Neuronal stem cell (in vitro differentiated cells): ENCODE measurements around the gene C4orf54.

Experiments used
- DNase-seq: peaks from one replicate; pipeline ENCODE4 v3.0.0-alpha.2; 2013; ENCODE audit warnings: low spot score
- H2AFZ ChIP-seq: one replicate; pipeline ENCODE4 v1.6.1; 2013; ENCODE audit warnings: mild to moderate bottlenecking, low read length, inconsistent platforms
- H2AK5ac ChIP-seq: 2 replicates; pipeline ENCODE4 v1.6.1; 2013; ENCODE audit warnings: low read depth, mild to moderate bottlenecking, inconsistent platforms, low read length, moderate library complexity, mixed read lengths
- H2BK120ac ChIP-seq: 2 replicates; pipeline ENCODE4 v1.6.1; 2013; ENCODE audit warnings: low read depth, mild to moderate bottlenecking, inconsistent platforms, low read length, moderate library complexity, mixed read lengths
- H2BK12ac ChIP-seq: one replicate; pipeline ENCODE4 v1.6.1; 2013; ENCODE audit warnings: low read length, inconsistent platforms
- H2BK15ac ChIP-seq: 2 replicates; pipeline ENCODE4 v1.6.1; 2013; ENCODE audit warnings: mild to moderate bottlenecking, low read length, inconsistent platforms, mixed read lengths
- H2BK5ac ChIP-seq: one replicate; pipeline ENCODE4 v1.6.1; 2013; ENCODE audit warnings: inconsistent platforms, mild to moderate bottlenecking, low read length, moderate library complexity
- H3K14ac ChIP-seq: one replicate; pipeline ENCODE4 v1.6.1; 2013; ENCODE audit warnings: low read length, inconsistent platforms
- H3K18ac ChIP-seq: 2 replicates; pipeline ENCODE4 v1.6.1; 2013; ENCODE audit warnings: low read length, inconsistent platforms
- H3K23ac ChIP-seq: 2 replicates; pipeline ENCODE4 v1.6.1; 2013; ENCODE audit warnings: low read depth, mild to moderate bottlenecking, mixed read lengths, low read length, inconsistent platforms; ENCODE audit not compliant: poor library complexity
- H3K27ac ChIP-seq: replicated peaks from 3 replicates; pipeline ENCODE4 v1.5.1; 2013; ENCODE audit warnings: low read length, inconsistent platforms
- H3K27me3 ChIP-seq, 3 experiments: 2 replicates each; pipeline ENCODE4 v1.6.1; 2013; ENCODE audit warnings: low read length in 3 of 3, mild to moderate bottlenecking in 2 of 3, inconsistent platforms in 1 of 3, low read depth in 1 of 3, mixed read lengths in 1 of 3, moderate library complexity in 1 of 3; ENCODE audit not compliant: control insufficient read depth in 3 of 3, insufficient read depth in 3 of 3
- H3K36me3 ChIP-seq, 2 donors: replicated peaks in 1 of 2; 2 replicates each; pipeline ENCODE4 v1.6.1; 2013; ENCODE audit warnings: low read length in 2 of 2; ENCODE audit not compliant: control insufficient read depth in 2 of 2, insufficient read depth in 2 of 2
- H3K4ac ChIP-seq: 2 replicates; pipeline ENCODE4 v1.6.1; 2013; ENCODE audit warnings: inconsistent platforms, mild to moderate bottlenecking, low read length, moderate library complexity
- H3K4me1 ChIP-seq, 2 donors: 1 replicate in 1 of 2; 2 replicates in 1 of 2; pipeline ENCODE4 v1.6.1; 2013; ENCODE audit warnings: low read length in 2 of 2, low read depth in 1 of 2; ENCODE audit not compliant: control insufficient read depth in 2 of 2, insufficient read depth in 1 of 2
- H3K4me2 ChIP-seq: one replicate; pipeline ENCODE4 v1.6.1; 2013; ENCODE audit warnings: mild to moderate bottlenecking, low read length, inconsistent platforms; ENCODE audit not compliant: insufficient read depth, poor library complexity, severe bottlenecking
- H3K4me3 ChIP-seq, 2 donors: 2 replicates each; pipeline ENCODE4 v1.5.1; 2013; ENCODE audit warnings: low read length in 2 of 2, mild to moderate bottlenecking in 2 of 2, inconsistent platforms in 1 of 2, moderate library complexity in 1 of 2
- H3K79me1 ChIP-seq: one replicate; pipeline ENCODE4 v1.6.1; 2013; ENCODE audit warnings: low read depth, mild to moderate bottlenecking, inconsistent platforms, low read length, moderate library complexity
- H3K9ac ChIP-seq: one replicate; pipeline ENCODE4 v1.6.1; 2013; ENCODE audit warnings: mild to moderate bottlenecking, low read depth, low read length, inconsistent platforms; ENCODE audit not compliant: poor library complexity
- H3K9me3 ChIP-seq, 2 donors: replicated peaks in 1 of 2; 2 replicates each; pipeline versions ENCODE3 to v1.6.1; 2013; ENCODE audit warnings: low read length in 2 of 2, mild to moderate bottlenecking in 2 of 2, inconsistent platforms in 1 of 2, low read depth in 1 of 2, mixed read lengths in 1 of 2, moderate library complexity in 1 of 2; ENCODE audit not compliant: control insufficient read depth in 2 of 2, insufficient read depth in 1 of 2
- H4K8ac ChIP-seq: one replicate; pipeline ENCODE4 v1.6.1; 2013; ENCODE audit warnings: low read depth, mild to moderate bottlenecking, inconsistent platforms, low read length, moderate library complexity
- H4K91ac ChIP-seq: one replicate; pipeline ENCODE4 v1.6.1; 2013; ENCODE audit warnings: low read length, low read depth, mild to moderate bottlenecking, inconsistent platforms; ENCODE audit not compliant: poor library complexity
- WGBS, 2 donors: extraction: QIAGEN DNeasy Blood & Tissue Kit; methylation state at CpG; one replicate each; pipeline ENCODE4 v1.1.7; 2013; ENCODE audit warnings: missing lambda C conversion rate in 2 of 2, mixed read lengths in 1 of 2; ENCODE audit not compliant: insufficient read length in 2 of 2, insufficient replicate concordance in 1 of 2; ENCODE audit errors: extremely low coverage in 2 of 2; 5-methylcytosine and 5-hydroxymethylcytosine counted together

C4orf54 gene

GRCh38 chr4:99612704-99613103 is 44.9 kb downstream of the C4orf54 start:
- DNase-seq = no peak
- H2BK15ac ChIP-seq = no peak overlapping the region
- no peak overlapping the region for H2AK5ac ChIP-seq
- no peak overlapping the region for H3K18ac ChIP-seq
- H3K27me3 ChIP-seq = no peaks in the 10 kb centered on the region
- H3K4me2 ChIP-seq = no peak overlapping the region
- H3K36me3 ChIP-seq = peaks cover 0 to 30% of the 10 kb centered on the region in 2 donors
- no peak overlapping the region for H3K14ac ChIP-seq
- no peak overlapping the region for H4K8ac ChIP-seq
- no peak overlapping the region for H4K91ac ChIP-seq
- no peak overlapping the region for H2BK12ac ChIP-seq
- H3K9me3 ChIP-seq = no peaks in the 10 kb centered on the region
- no peak overlapping the region for H2AFZ ChIP-seq
- no peaks in the 10 kb centered on the region for H3K4me1 ChIP-seq
- H3K79me1 ChIP-seq = no peaks in the 10 kb centered on the region
- no peak overlapping the region for H2BK120ac ChIP-seq
- no CpG with 5 or more reads among the region's 5 CpGs for WGBS, 2 donors
- no peak overlapping the region for H3K9ac ChIP-seq
- H3K4ac ChIP-seq = no peak overlapping the region
- H3K4me3 ChIP-seq = no peak overlapping the region
- H2BK5ac ChIP-seq = no peak overlapping the region
- H3K23ac ChIP-seq = no peak overlapping the region
- no peak overlapping the region for H3K27ac ChIP-seq

DNA sequence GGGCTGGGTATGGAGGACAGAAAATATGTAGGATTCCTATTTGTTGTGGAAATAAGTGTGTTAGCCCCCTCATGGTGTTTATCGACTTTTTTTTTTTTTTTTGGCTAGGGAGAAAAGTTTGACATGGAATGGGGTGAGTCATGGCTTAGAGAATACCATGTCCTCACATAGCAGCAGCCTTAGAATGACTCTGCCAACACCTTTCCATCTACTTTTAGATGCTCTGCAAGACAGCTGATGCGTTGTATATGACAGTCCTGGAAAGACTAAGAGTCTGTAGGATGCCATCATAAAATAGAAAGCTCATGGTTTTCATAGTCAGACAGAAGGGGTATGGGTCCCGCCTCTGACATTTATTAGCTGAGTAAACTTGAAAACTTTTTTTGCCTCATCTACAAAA is 45.3 kb downstream of the C4orf54 start:
- WGBS, 2 donors = no CpG with 5 or more reads among the region's 3 CpGs
- H2BK5ac ChIP-seq = no peak overlapping the region
- H2BK120ac ChIP-seq = no peak overlapping the region

DNA sequence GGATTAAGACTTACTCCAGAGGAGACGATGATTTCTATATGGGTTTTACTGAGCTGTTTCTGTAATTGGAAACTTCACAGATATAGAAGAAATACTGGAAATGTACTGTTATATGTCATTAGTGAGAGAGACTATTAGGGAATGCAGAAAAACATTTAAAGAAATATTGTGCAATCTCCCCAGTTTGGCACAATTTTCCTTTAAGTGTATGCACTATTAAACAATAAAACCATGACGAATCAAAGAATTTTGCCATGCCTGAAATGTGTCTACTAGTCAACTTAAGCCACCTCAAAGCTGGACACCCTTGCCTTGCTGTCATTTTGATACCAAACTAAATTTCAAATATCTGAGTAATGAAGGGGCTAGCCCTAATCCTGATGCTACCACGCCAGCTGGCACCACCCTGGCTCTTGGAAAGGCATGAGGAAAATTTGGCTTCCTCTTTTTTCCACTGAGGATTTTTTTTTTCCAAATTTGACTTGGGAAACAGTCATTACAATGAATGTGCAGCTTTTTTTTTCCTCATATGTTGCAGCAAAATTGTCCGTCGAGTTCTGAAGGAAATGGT is 46.9 kb downstream of the C4orf54 start:
- Histone ChIP-seq H2BK12ac (no peak overlapping the region), H3K23ac (no peak overlapping the region), H3K18ac (no peak overlapping the region), H3K27ac (no peak overlapping the region), H3K27me3 (no peaks in the 10 kb centered on the region), H3K4me2 (no peak overlapping the region), H2AK5ac (no peak overlapping the region), H4K8ac (no peak overlapping the region), H2AFZ (no peak overlapping the region), H3K4me1 (no peaks in the 10 kb centered on the region), H3K4me3 (no peak overlapping the region), H3K4ac (no peak overlapping the region), H2BK120ac (no peak overlapping the region), H3K36me3 (peaks cover 0 to 46% of the 10 kb centered on the region in 2 donors), H3K9me3 (no peaks in the 10 kb centered on the region), H3K79me1 (no peaks in the 10 kb centered on the region), H3K14ac (no peak overlapping the region), H2BK5ac (no peak overlapping the region), H3K9ac (no peak overlapping the region), H2BK15ac (no peak overlapping the region), H4K91ac (no peak overlapping the region)
- DNase-seq = no peak
- WGBS, 2 donors = no CpG with 5 or more reads among the region's 5 CpGs

More for the DNA sequence above, 45.3 kb downstream of the C4orf54 start:
- Histone ChIP-seq H3K9ac (no peak overlapping the region), H3K36me3 (peaks cover 0 to 34% of the 10 kb centered on the region in 2 donors), H3K4me1 (no peaks in the 10 kb centered on the region), H3K14ac (no peak overlapping the region), H3K79me1 (no peaks in the 10 kb centered on the region), H3K23ac (no peak overlapping the region), H3K4ac (no peak overlapping the region), H3K27ac (no peak overlapping the region), H2BK15ac (no peak overlapping the region), H3K4me3 (no peak overlapping the region), H3K27me3 (no peaks in the 10 kb centered on the region), H2AFZ (no peak overlapping the region), H4K8ac (no peak overlapping the region), H2BK12ac (no peak overlapping the region), H3K18ac (no peak overlapping the region), H3K9me3 (no peaks in the 10 kb centered on the region), H2AK5ac (no peak overlapping the region), H3K4me2 (no peak overlapping the region), H4K91ac (no peak overlapping the region)
- DNase-seq = no peak

- Histone ChIP-seq H2BK5ac (no peak overlapping the region), H3K36me3 (peaks cover 0 to 43% of the 10 kb centered on the region in 2 donors), H2AK5ac (no peak overlapping the region), H2BK15ac (no peak overlapping the region), H3K14ac (no peak overlapping the region), H3K4me2 (no peak overlapping the region), H3K79me1 (no peaks in the 10 kb centered on the region), H4K91ac (no peak overlapping the region), H3K27ac (no peak overlapping the region), H3K9ac (no peak overlapping the region), H3K4me1 (no peaks in the 10 kb centered on the region), H3K23ac (no peak overlapping the region), H4K8ac (no peak overlapping the region), H3K4ac (no peak overlapping the region), H3K4me3 (no peak overlapping the region), H2BK120ac (no peak overlapping the region), H3K18ac (no peak overlapping the region), H3K27me3 (no peaks in the 10 kb centered on the region), H2AFZ (no peak overlapping the region), H2BK12ac (no peak overlapping the region), H3K9me3 (no peaks in the 10 kb centered on the region)
- no CpG with 5 or more reads among the region's 5 CpGs for WGBS, 2 donors
- DNase-seq = no peak
Measured at GRCh38 chr4:99608417-99608816, 49.2 kb downstream of the C4orf54 start.
